Amniotic stem cell (primary cell): ENCODE data around the gene FOXE1.

Source experiments
- DNase-seq: peaks from one replicate; lab custom pipeline; 2025; lab: John Stamatoyannopoulos, UW

The FOXE1 gene

DNA sequence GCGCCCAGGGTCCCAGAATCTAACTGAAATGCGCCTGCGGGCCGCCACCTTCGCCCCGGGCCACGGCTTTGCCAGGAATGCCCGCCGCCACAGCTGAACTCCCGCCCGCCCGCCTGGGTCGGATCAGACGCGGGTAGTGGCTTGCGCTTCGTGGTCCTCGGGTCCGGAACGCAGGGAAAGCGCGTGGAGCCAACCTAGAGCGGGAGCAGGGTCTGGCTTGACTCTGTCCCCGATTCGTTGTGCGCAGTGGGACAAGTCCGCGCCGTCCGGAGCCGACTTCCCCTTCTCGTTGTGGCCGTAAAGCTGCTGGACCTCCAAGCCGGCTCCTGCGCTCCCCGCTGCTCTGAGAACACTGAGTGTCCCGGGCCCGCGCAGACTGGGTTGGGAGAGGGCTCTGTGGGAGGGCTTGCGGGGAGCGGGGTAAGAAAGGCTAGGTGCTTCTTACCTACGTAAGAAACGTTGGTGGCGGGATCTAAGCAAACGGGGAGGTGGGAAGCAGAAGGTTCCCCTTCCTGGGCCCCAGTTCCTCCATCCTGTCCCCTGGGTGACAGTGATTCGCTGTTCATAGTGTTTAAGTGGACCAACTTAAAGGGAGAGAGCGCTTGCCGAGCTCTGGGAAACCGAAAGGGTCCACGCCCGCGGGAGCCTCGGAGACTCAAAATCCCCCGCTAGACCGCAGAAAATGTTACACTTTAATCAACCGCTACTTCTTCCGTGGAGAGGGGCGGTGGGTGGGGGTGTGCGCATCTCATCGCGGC, 4.4 kb upstream of the FOXE1 start:
- no peak for DNase-seq

DNA sequence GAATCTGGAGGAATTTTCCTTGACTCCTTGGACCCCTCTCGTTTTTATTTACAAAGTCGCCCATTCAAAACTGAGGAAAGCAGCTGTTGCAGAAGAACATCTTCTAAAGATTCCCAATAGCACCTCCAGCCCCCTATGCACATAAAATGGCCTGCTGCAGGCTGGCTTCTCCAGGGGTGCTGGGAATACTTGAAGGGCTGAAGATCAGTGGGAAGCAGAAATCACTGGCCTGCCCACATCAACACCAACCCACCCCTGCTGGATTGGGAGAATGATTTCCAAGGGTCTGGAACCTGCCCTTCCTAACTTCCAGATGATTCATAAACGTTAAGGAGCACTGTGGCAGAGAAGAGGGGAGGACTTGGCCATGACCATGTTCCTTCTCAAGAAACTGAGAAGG, 3.0 kb upstream of the FOXE1 start:
- DNase-seq, result no peak

DNA sequence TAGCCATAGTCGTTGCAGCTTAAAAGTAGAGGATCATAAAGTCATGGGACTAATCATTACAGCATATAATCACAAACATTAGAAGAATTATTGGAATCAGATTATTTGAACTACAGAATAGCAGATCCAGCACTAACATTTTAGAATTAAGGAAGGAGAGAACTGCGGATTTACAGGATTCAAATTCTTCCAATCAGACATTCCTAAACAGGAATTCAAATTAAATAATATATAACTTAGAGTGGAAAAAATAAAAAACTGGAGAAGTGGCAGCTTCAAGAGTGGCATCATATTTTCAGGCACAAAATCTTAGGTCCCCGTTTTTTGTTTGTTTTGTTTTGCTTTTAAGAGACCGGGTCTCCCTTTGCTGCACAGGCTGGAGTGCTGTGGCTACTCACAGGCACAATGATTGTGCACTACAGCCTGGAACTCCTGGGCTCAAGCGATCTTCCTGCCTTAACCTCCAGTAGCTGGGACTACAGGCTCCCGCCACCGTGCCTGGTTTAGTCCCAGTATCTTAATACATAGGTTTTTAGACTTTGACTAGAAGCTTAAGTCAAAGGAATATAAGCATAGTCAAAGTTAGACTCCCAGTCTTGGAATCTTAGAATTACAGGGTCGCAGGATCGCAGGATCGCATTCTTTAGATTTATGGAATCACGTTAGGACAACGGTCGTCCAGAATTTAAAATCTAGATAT, 2.1 kb upstream of the FOXE1 start:
- no peak for DNase-seq

DNA sequence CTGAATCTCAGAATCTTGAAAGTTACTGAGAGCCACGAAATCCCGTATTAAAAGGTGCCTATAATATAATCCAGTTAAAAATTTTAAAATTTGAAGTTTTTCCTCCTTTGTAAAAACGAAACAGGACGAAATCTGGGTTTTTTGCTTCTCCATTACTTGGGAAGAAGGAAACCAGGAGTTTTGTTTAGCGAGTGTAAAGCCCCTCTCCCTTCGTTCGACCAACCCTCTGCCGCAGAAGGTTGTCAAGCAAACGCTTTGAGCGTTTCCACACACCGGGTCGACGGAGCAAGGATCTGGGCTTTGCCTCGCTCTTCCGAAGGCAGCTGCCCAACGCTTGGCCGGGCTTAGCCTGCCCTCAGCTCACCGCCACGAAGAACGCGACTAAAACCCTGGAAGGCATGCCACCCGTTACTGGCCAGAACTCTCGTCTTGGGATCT, 1.6 kb upstream of the FOXE1 start:
- no peak for DNase-seq

DNA sequence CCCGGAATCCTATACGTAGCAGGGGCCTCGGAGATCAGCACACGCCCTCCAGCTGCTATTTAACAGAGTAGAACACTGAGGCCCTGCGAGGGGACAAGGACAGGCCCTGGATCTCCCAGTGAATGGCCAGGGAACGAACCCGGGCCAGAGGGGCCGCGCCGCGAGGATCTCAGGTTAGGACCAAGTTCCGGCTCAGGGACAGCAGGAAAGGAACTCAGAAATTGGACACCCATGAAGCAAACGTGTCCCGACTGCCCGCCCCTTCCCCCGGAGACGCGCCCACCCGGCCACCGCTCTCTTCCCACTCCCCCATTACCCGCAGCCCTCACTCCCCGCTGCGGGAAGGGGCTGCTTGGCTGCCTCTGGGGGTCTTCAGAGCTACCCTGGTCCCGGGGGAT, 1.0 kb upstream of the FOXE1 start:
- DNase-seq, result no peak

DNA sequence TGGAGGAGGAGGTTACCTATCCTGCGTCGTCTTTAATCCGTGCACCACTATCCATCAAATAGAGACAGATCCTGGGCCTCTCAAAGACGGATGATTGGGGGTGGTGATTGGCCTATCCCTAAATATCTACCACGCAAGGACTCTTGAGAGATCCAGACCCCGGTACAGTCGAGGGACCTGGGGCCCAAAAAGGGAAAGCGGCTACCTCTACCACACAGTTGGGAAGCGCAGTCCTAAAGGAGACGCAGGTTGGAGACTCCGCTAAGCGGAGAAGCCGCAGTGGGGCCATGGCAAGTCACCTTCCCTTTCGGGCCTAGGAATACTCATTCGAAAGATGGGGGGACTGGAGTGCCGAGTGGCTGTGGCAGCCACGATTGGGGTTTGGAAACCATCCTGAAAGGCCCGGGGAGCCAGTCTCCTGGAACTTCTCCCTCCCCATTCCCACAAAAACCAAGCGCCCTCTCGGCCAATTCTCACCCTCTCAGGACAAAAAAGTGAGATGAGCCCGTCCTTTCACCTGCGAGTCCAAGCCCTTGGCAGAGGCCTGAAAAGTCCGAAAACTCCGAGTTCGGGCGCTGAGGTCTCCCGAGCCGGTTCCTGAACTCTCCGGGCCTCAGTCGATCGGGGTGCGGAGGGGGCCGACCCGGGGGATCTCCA, 499 bp upstream of the FOXE1 start:
- DNase-seq, result no peak

DNA sequence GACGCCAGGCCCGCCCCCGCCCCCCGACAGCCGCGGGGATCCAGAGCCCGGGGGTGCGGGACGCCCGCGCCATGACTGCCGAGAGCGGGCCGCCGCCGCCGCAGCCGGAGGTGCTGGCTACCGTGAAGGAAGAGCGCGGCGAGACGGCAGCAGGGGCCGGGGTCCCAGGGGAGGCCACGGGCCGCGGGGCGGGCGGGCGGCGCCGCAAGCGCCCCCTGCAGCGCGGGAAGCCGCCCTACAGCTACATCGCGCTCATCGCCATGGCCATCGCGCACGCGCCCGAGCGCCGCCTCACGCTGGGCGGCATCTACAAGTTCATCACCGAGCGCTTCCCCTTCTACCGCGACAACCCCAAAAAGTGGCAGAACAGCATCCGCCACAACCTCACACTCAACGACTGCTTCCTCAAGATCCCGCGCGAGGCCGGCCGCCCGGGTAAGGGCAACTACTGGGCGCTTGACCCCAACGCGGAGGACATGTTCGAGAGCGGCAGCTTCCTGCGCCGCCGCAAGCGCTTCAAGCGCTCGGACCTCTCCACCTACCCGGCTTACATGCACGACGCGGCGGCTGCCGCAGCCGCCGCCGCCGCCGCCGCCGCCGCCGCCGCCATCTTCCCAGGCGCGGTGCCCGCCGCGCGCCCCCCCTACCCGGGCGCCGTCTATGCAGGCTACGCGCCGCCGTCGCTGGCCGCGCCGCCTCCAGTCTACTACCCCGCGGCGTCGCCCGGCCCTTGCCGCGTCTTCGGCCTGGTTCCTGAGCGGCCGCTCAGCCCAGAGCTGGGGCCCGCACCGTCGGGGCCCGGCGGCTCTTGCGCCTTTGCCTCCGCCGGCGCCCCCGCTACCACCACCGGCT, 1.0 kb downstream of the FOXE1 start:
- no peak for DNase-seq

DNA sequence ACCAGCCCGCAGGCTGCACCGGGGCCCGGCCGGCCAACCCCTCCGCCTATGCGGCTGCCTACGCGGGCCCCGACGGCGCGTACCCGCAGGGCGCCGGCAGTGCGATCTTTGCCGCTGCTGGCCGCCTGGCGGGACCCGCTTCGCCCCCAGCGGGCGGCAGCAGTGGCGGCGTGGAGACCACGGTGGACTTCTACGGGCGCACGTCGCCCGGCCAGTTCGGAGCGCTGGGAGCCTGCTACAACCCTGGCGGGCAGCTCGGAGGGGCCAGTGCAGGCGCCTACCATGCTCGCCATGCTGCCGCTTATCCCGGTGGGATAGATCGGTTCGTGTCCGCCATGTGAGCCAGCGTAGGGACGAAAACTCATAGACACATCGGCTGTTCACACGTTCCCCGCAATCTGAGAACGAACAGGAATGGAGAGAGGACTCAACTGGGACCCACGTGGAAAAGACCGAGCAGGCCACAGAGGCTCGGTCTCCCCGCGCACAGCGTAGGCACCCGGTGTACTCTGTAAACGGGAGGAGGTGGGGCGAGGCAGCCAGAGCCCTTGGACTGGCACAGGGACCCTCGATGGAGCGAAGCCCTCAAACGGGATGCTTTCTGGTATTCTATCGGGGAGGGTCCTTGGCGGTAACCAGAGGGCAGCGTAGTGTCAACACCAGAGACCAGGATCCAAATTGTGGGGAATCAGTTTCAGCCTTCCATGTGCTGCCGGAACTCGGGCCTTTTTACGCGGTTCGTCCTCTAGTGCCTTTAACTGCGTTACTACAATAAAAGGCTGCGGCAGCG, 1.9 kb downstream of the FOXE1 start:
- DNase-seq, result no peak

DNA sequence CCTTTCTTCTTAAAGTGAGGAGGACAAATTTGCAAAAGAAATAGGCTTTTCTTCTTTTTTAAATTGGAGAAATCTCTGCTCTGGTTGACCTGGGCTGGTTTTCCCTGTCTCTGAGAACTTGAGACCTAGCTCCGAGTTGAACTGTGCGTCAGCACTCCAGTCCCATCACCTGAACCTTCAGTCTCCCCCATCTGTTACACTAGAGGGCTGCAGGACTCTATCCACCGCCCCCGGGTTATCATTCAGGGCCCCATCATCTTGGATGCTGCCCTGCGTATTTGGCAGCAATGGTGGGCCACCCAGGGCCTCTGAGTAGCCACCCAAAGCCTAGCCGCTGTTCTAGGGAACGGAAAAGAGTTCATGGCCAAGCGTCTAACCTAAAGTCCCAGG, 2.5 kb downstream of the FOXE1 start:
- DNase-seq, result no peak

DNA sequence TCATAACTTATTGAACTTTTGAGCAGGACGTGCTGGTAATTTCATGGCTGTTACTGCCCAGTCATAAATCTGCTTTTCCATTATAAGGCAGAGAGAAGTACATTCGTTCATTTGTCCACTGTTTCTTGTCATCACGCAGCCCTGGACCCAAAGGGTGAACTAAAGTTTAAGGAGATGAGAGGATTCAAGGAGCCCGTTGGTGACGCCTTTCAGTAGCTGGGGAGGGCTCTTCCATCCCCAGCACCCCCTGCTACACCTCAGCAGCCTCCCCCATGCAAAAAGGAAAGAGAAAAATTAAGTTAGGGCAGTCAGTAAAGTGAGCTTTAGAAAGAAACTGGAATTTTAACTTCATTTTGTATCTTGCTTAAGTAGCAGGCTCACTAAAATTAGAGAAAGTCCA, 2.9 kb downstream of the FOXE1 start:
- no peak for DNase-seq

DNA sequence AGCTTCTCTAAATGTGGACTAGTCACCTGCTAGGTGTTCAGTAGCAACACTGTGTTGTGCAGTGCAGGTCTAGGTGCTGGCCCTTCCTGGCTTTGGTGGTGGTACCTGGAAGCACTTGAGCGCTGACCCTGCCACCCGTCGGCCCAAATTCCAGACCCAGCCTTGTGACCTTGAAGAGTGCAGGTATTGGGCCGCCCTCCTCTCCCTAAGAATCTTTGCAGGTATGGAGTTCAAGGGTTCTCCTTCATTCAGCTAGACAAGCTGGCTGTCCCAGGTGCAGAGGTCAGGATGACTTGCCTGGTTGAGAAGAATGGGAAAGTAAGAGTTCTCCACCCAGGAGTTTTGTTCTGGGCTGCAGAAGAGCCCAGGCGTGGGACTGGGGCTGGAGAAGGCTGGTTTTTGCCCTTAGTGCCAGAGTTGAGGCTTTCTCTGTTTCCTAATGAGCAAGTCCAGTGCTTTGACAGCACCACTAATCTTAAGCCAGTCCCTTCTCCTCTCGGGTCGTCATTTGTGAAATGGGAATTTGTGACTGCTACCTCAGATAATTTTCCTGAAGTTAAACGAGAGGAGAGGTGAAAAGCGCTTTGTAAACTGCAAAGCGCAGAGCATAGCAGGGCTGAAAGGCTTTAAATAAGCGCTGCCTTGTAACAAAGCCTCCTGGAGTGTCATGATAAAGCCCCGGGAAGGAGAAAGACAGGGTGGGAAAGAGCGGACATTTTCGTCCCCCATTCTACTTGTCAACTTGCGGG, 4.0 kb downstream of the FOXE1 start:
- DNase-seq, result no peak

DNA sequence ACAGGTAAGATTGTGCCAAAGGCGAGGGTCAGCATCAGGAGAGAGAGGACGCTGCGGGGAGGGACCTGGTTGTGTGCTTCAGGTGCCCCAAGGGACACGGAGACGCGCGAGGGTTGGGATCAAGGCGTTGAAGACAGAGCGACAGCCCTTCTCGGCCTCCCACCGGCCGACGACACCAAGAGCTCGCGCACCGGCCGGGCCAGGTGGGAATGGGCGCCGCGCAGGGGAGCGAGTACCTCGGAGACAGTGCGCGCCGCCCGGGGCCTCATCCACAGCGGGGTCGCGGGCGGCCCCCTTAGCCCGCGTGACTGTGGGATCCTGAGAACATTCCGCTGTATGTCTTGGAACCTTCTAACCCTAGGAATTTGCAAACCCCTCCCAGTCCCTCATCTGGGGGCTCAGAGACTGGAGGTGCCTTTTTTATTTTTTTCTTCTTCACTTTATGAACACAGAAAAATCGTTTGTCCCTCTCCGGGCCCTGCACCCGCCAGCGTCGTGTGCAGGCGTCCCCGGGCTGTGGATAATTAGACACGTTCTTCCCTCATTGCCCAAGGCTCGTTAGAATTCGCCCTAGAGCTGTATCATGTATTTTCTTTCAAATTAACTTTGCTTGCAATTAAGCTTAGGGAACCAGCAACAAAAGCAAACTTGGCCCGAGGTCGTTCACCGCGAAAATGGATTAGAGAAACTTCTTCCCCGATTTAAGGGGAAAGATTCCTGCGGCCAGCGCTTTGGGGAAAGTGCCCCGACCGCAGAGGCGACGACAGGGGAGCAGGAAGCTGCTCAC, 4.8 kb downstream of the FOXE1 start:
- no peak for DNase-seq

DNA sequence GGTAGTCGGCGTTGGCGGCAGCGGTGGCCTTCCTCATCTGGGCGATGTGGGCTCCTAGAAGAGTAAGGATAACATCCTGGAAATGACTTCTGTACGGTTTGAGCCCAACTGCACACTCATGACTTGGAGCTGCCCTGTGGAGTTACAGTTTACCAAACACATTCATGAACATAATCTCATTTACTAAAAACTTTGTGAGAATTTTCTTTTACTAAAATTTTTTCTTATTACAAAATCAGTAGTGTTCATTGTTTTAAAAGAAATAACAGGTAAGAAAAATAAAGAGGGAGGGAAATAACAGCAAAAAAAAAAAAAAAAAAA, 5.3 kb downstream of the FOXE1 start:
- no peak for DNase-seq

DNA sequence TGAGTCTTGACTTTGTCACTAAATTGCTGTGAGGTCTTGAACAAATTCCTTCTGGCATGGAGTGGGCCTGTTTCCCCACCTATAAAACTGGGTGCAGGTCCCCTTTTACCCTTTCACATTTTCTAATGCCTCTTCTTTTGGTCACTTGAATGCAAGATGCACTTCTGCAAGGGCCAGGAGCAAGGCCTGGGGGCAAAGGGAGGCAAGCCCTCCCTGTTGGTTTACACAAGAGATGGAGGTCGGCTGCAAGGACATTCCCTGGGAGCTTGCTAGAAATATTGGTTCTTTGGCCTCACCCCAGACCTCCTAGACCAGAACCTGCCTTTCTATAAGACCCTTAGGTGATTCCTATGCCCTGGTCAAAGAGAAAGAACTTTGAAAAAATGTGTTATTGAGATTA, 5.8 kb downstream of the FOXE1 start:
- DNase-seq, result no peak

DNA sequence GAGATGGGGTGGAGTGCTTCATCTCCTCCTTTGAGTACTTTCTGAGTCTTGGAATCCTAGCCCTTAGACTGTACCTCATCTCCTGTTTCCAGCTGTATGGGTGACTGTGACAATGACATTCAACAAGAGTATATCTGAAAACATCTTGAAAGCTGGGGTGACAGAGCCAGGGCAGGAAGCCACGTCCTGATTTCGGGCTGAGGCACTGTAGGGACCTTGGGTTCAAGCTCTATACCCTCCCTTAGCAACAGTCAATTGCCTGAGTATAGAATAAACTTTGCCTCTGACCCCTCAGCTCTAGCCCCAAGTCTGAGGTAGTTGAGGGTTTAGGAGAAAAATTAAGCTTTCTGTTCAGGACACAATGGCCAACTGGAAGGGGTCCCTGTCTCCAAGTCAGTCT, 6.3 kb downstream of the FOXE1 start:
- DNase-seq, result no peak

DNA sequence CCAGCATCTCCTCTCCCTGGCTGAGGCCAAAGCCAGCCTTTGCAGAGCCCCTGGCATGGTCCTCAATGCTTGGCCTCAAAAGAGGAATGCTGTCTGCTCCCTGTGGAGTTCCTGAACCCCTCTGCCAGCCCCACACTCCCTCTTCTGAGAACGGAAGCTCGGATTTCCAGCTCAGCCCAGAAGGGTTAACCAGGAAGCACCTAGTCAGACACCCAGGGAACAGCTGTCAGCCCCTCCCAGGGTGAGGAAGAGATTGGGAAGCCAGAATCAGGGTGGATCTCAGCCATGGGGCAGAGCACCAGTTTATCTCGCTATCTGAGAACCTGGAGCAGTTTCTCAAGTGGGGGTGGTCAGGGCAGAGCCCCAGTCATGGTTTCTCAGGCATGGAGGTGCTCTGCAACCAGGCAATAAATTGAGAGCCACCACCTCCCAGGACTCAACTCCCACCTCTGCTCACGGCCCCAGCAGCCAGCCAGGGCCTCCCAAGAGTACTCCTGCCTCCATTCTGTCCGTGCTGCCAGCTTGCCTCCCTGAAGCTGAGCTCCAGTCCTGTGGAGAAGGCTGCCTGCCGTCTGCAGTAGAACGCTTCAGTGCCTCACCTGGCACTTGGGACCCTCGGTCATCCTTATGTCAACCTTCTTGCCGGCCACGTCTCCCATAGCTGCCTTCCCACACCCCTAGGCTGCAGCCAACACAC, 7.6 kb downstream of the FOXE1 start:
- DNase-seq, result no peak

DNA sequence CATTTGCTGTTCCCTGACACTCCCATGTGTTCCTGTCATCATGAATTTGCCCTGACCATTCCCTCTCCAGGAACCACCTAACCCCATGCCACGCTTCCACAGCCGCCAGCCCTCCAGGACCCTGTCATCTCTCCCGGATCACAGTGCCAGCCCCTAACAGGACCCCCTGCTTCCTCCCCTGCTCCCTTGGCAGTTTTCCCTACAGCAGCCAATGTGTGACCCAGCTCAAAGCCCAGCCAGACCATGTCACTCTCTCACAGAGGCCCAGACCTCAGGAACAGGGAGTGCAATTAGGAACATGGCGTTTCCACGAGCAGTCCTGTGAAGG, 8.1 kb downstream of the FOXE1 start:
- no peak for DNase-seq

DNA sequence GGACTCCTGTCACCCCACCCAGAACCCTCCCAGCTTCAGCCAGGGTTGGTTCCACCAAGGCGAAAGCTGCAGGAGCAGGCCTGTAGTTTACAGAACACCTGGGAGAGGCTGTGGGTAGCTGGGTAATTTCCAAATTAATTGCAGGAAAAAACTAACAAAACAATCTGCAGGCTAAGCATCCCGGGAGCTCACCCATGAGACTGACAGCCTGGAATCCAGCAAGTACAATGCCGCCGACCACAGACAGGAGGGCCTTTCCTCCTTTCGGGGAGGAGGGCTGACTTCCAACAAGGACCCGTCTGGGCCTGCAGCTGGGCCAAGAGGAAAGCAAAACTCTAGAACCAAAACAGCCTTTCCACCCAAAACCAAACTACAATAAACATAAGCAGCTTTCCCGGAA, 10.3 kb downstream of the FOXE1 start:
- DNase-seq, result no peak

DNA sequence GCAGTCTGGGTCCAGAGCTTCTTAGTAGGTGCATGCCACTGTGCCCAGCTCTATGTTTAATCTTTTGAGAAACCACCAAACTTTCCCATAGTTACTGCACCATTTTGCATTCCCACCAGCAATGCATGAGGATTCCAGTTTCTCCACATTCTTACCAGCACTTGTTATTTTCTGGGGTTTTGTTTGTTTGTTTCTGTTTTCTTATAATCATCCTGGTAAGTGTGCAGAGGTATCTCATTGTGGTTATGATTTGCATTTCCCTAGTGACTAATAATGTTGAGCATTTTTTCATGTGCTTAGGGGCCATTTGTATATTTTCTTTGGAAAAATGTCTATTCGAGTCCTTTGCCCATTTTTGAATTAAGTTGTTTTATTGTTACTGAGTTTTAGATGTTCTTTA, 11.4 kb downstream of the FOXE1 start:
- no peak for DNase-seq

DNA sequence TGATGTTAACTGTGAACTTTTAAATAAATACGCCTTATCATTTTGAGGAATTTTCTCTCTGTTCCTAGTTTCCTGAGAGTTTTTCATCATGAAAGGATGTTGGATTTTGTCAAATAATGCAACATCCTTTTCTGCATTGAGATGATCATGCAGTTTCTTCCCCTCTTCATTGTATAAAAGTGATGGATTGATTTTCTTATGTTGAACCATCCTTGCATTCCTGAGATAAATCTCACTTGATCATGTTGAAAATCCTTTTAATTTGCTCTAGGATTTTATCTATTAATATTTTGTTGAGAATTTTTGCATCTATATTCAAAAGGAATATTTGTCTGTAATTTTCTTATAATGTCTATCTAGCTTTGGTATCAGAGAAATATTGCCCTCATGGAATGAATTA, 13.3 kb downstream of the FOXE1 start:
- DNase-seq, result no peak
